Nephron (organoid): ENCODE results near the gene GNL3L.

ENCODE experiments used
- H3K27ac Mint-ChIP-seq, 3 experiments: 2 replicates each; pipeline ENCODE4 v1.8.0; 2020; ENCODE audit warnings: mixed read lengths in 3 of 3, mild to moderate bottlenecking in 2 of 3, moderate library complexity in 1 of 3
- H3K27me3 Mint-ChIP-seq: 2 replicates; pipeline ENCODE4 v1.8.0; 2021; ENCODE audit warnings: low read depth, mild to moderate bottlenecking, moderate library complexity, mixed read lengths
- H3K36me3 Mint-ChIP-seq: 2 replicates; pipeline ENCODE4 v1.8.0; 2020; ENCODE audit warnings: low read depth, mixed read lengths
- H3K4me1 Mint-ChIP-seq: 2 replicates; pipeline ENCODE4 v1.8.0; 2020; ENCODE audit warnings: mixed read lengths
- H3K4me3 Mint-ChIP-seq, 3 experiments: 2 replicates each; pipeline ENCODE4 v1.8.0; 2020; ENCODE audit warnings: mild to moderate bottlenecking in 3 of 3, mixed read lengths in 3 of 3, moderate library complexity in 2 of 3
- H3K9me3 Mint-ChIP-seq: 2 replicates; pipeline ENCODE4 v1.8.0; 2020; ENCODE audit warnings: mixed read lengths
- TF ChIP-seq, protein P1 (sequence below), 3 experiments: fragments of 200-600 bp; sonication (generic); IDR thresholded peaks; one replicate each; pipeline ENCODE4 v1.5.0; 2021; ENCODE audit warnings: antibody characterized with exemption in 3 of 3; ENCODE audit not compliant: unreplicated experiment in 3 of 3

GNL3L gene

DNA sequence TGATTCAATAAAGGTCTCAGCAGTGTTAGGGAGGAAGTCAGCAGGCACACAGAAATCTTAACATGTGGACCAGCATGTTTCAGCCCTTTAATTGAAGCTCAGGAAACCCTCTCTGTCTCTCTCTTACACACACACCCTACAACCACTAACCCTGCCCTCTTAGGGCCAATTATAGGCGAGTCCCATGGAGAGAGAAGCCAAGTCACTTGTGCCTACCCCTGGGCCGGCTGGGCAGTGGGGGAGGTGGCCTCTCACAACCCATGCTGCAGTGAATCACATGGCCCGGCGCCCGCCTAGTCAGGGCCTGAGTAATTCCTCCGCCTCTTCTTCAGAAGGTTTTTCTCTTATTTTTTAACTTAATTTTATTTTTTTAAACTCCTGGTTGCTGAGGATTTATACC, 37.7 kb upstream of the GNL3L start:
- no peaks in the 10 kb centered on the region for H3K27me3 Mint-ChIP-seq
- peaks cover 33% of the 10 kb centered on the region for H3K9me3 Mint-ChIP-seq
- TF ChIP-seq, protein P1, sequence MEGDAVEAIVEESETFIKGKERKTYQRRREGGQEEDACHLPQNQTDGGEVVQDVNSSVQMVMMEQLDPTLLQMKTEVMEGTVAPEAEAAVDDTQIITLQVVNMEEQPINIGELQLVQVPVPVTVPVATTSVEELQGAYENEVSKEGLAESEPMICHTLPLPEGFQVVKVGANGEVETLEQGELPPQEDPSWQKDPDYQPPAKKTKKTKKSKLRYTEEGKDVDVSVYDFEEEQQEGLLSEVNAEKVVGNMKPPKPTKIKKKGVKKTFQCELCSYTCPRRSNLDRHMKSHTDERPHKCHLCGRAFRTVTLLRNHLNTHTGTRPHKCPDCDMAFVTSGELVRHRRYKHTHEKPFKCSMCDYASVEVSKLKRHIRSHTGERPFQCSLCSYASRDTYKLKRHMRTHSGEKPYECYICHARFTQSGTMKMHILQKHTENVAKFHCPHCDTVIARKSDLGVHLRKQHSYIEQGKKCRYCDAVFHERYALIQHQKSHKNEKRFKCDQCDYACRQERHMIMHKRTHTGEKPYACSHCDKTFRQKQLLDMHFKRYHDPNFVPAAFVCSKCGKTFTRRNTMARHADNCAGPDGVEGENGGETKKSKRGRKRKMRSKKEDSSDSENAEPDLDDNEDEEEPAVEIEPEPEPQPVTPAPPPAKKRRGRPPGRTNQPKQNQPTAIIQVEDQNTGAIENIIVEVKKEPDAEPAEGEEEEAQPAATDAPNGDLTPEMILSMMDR (IDR thresholded peaks at IDR 0.05; ENCODE audit: unreplicated experiment in 3 of 3): no peak
- peaks cover 24% of the 10 kb centered on the region for H3K4me1 Mint-ChIP-seq
- peak overlapping the region; percentile 35 to 95 (median 86) for H3K4me3 Mint-ChIP-seq
- H3K36me3 Mint-ChIP-seq: peaks cover 26% of the 10 kb centered on the region
- peak overlapping the region in 1 of 3 experiments; percentile 25 for H3K27ac Mint-ChIP-seq

DNA sequence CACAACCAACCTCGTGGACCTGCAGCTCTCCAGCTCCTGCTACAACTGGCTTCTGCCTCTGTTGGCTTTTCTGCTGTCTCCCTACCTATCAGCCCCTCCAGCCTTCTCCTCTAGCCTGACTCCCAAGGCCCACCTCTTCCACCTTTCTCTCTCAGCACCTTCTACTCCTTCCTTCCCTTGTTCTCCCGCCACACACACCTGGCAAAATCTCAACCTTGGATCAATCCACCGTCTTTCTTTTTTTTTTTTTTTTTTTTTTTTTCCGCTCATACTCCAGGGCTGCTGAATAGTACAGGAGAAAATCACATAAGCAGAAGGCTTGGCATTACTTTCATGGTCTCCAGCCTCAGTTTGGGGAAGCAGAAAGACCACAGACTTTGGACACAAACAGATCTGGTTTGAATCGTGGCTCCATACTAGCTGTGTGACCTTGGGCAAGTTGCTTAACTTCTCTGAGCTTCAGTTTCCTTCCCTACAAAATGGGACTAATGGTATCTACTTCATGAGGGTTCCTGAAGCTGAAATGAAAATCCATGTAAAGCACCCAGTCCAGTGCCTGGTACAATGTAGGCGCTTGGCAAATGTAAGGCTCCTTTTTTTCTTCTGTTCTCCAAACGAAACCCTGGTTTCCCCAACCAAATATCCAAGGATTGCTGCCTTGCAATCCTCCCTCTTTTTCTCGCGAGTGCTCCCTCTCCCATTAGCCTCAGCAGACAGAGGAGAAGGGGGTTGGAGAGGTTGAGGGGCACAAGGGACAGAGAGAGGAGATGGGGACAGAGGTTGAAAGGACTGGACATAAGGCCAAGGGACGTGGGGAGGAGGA, 35.6 kb upstream of the GNL3L start:
- Mint-ChIP-seq H3K4me3 (peak overlapping the region; percentile 86 to 95 (median 89)), H3K9me3 (peaks cover 29% of the 10 kb centered on the region), H3K36me3 (peaks cover 20% of the 10 kb centered on the region), H3K4me1 (peaks cover 30% of the 10 kb centered on the region), H3K27me3 (no peaks in the 10 kb centered on the region), H3K27ac (peak overlapping the region; percentile 61 to 92 (median 91))
- TF ChIP-seq, protein P1 (IDR thresholded peaks at IDR 0.05; ENCODE audit: unreplicated experiment in 3 of 3): no peak

DNA sequence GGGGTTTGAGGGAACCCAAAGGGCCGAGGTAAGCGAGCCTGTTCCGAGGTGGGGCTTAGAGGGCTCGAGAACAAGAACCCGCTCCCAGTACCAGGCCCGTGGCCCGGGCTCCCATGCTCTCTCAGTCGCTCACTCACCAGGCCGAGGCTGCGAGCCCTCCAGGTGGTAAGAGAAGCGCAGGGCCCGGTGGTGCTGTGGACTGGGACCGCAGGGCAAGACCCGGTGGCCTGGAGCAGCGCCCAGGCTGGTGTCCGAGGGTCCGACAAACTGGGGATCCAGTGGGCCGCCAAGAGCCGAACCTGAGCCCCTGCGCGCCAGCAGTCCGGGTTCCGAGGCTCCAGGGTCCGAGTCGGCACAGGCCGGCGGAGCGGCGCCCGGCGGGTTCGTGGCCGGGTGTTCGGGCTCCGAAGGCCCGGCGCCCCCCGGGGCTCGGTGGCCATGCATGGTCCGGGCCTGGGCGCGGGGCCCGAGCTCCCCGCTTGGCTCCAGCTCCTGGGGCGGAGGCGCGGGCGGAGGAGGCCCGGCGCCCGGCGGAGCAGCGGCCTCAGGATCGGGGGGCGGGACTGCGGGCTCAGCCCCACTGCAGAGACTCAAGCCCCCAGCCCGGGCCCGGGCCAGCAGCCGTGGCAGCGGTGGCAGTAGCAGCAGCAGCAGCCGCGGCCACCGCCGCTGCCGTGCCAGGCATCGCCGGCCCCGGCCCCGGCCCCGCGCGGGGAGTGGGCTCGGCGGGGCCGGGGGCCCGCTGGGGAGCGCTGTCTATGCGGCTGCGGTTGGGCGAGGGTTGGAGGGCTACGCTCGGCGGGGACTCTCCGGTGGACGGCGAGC, 34.8 kb upstream of the GNL3L start:
- H3K27ac Mint-ChIP-seq: peak overlapping the region; percentile 89 to 92 (median 91)
- H3K9me3 Mint-ChIP-seq: peaks cover 27% of the 10 kb centered on the region
- H3K4me1 Mint-ChIP-seq: peaks cover 30% of the 10 kb centered on the region
- H3K36me3 Mint-ChIP-seq: peaks cover 13% of the 10 kb centered on the region
- TF ChIP-seq, protein P1 (IDR thresholded peaks at IDR 0.05; ENCODE audit: unreplicated experiment in 3 of 3): no peak
- peak overlapping the region; percentile 86 to 95 (median 89) for H3K4me3 Mint-ChIP-seq
- no peaks in the 10 kb centered on the region for H3K27me3 Mint-ChIP-seq

DNA sequence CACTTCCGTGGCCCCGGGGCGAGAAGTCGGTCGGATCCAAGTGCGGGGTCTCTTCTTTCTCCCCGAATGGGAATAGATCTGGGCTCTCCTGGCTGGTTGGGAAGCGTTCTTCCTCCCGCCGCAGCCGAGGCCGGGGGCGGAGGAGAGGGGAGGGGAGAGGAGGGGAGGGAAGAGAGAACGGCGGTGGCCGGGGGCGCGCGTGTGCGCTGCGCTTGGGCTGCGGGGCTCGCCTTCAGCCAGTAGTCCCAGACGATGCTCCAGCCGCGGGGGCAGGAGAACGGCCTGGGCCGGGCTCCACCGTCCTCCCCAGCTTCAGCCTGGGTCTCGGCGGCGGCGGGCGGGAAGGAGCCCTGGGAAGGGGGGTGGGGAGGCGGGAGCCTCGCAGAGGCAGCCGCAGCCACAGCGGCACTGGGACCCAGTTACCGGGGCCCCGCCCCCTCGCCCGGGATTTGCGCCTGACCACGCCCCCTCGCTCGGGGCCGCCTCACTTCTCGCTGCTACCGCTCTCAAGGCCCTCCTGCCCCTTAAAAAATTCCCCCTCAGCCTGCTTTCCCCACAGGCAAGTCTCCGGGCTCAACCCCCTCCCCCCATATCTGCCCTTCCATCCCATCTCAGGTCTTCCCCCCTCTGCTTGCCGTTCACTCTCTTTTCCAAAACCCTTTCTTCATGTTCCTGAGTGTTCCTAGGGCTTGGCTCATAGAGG, 34.1 kb upstream of the GNL3L start, which contains the start of gene FGD1:
TSS of gene FGD1 (minus strand) at position 421 of the 703 bp plus-strand sequence. CDS start 802 bp downstream, outside the sequence.
- H3K9me3 Mint-ChIP-seq: peaks cover 22% of the 10 kb centered on the region
- peak within 1 kb of the TSS; percentile 76 to 89 (median 86) for H3K27ac Mint-ChIP-seq
- TF ChIP-seq, protein P1 (IDR thresholded peaks at IDR 0.05; ENCODE audit: unreplicated experiment in 3 of 3): no peak
- H3K4me3 Mint-ChIP-seq: peak within 1 kb of the TSS; percentile 86 to 95 (median 89)
- peaks cover 7% of the 10 kb centered on the region for H3K36me3 Mint-ChIP-seq
- H3K27me3 Mint-ChIP-seq: no peaks in the 10 kb centered on the region
- H3K4me1 Mint-ChIP-seq: peaks cover 30% of the 10 kb centered on the region

DNA sequence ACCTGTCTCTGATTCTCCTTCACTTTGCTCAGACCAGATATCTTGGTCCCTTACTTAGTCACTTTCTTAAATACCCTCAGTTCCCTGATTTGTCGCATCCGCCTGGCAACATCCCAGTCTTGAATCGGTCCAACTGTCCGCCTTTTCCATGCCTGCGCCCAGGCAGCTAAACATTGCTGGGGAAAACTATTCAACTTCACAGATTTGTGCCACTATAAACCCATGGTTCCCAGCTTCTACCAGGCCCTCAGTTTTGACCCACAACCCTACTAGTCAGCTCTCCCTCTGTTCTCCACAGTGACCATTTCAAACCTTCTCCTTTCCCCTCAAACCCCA, 33.5 kb upstream of the GNL3L start:
- Mint-ChIP-seq H3K36me3 (peaks cover 1% of the 10 kb centered on the region), H3K4me1 (peaks cover 30% of the 10 kb centered on the region), H3K27me3 (no peaks in the 10 kb centered on the region), H3K9me3 (peaks cover 21% of the 10 kb centered on the region), H3K4me3 (peak overlapping the region; percentile 79 to 86 (median 84)), H3K27ac (peak overlapping the region; percentile 76 to 89 (median 86))
- TF ChIP-seq, protein P1 (IDR thresholded peaks at IDR 0.05; ENCODE audit: unreplicated experiment in 3 of 3): no peak
